ENCODE results near the gene PITX3. TPM values are rescaled to one million over a fixed set of nuclear protein-coding genes. Genes with fewer than 3 reads are reported as not detected.

Gene PITX3
- total RNA-seq, 1 experiment from 2014 or later: 1.9 TPM

GRCh38 chr10:102185811-102186527 is 55.3 kb downstream of the PITX3 start:
- Histone ChIP-seq H3K4me3 (replicated peaks in 1 of 2; ENCODE audit: low read depth in 1 of 2, low read length in 2 of 2) (no peak overlapping the region), H3K79me2 (ENCODE audit: insufficient read depth, low read length) (no peaks in the 10 kb centered on the region), H3K9ac (ENCODE audit: low read length) (no peak overlapping the region), H3K4me1 (ENCODE audit: control insufficient read depth in 1 of 2, insufficient read depth in 2 of 2, low read length in 2 of 2) (no peaks in the 10 kb centered on the region), H3K27me3 (ENCODE audit: insufficient read depth, low read length) (no peaks in the 10 kb centered on the region), H4K20me1 (ENCODE audit: insufficient read depth) (no peaks in the 10 kb centered on the region), H2AFZ (ENCODE audit: low read depth, low read length, poor library complexity, severe bottlenecking) (no peak overlapping the region), H3K27ac (ENCODE audit: low read depth, low read length) (no peak overlapping the region), H3K36me3 (ENCODE audit: control insufficient read depth in 1 of 2, insufficient read depth in 2 of 2, low read length in 2 of 2) (no peaks in the 10 kb centered on the region), H3K9me3 (ENCODE audit: control insufficient read depth in 1 of 2, insufficient read depth in 1 of 2, low read depth in 1 of 2, low read length in 2 of 2) (peaks cover 16 to 21% of the 10 kb centered on the region in 2 experiments; a peak in 3 of 4 replicates), H3K9me2 (ENCODE audit: insufficient read depth) (no peaks in the 10 kb centered on the region), H3K4me2 (ENCODE audit: low read length) (no peak overlapping the region)
- intact Hi-C loops (cut with micrococcal nuclease): no loop called here
- CTCF ChIA-PET: no interaction called here
- RAD21 ChIA-PET (ENCODE audit: low non-redundant PET in 1 of 2, low total read pairs in 2 of 2, uncharacterized antibody in 2 of 2, unreplicated experiment in 2 of 2): no interaction called here
- ATAC-seq (no peak), DNase-seq (ENCODE audit: low read depth, low spot score) (no peak)
- TF ChIP-seq POLR2AphosphoS5 (IDR thresholded peaks at IDR 0.05; ENCODE audit: low read depth, low read length): no peak
- no peak for TF ChIP-seq EGR1 (IDR thresholded peaks at IDR 0.05; ENCODE audit: low read depth)
- TF ChIP-seq SIN3A (IDR thresholded peaks at IDR 0.05; ENCODE audit: low read depth): no peak
- TF ChIP-seq EZH2phosphoT487 (IDR thresholded peaks at IDR 0.05; ENCODE audit: borderline replicate concordance): no peak
- TF ChIP-seq JUND (IDR thresholded peaks at IDR 0.05): no peak
- no TSS peak for BruUV-seq (replicated peaks)
- POLR2A ChIA-PET: interaction anchor here (0.7 kb wide), 1 partner anchor 23 kb away, joined by 4 read pairs; no protein-coding TSS in a partner anchor

DNA sequence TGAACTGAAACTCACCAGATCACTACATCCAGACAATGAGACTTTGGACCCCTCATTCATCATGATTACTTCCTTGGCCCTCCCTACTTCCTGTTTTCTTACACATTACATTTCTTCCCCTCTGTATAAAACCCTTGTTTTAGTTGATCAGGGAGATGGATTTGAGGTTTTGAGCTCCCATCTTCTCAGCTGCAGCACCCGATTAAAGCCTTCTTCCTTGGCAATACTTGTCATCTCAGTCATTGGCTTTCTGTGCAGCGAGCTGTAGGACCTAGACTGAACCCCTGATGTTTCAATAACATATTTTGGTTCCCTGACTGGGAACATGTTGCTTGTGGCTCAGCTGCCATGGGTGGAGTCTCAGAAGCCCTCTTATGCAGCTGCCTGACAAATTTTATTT is 56.0 kb downstream of the PITX3 start:
- no peak overlapping the region for H3K4me3 ChIP-seq (replicated peaks in 1 of 2; ENCODE audit: low read depth in 1 of 2, low read length in 2 of 2)
- POLR2A ChIA-PET: interaction anchor here (0.7 kb wide), 1 partner anchor 23 kb away, joined by 4 read pairs; no protein-coding TSS in a partner anchor

More for the DNA sequence above, 56.0 kb downstream of the PITX3 start:
- no TSS peak for BruUV-seq (replicated peaks)
- Histone ChIP-seq H3K9me3 (ENCODE audit: control insufficient read depth in 1 of 2, insufficient read depth in 1 of 2, low read depth in 1 of 2, low read length in 2 of 2) (peaks cover 16 to 21% of the 10 kb centered on the region in 2 experiments; a peak in 3 of 4 replicates), H3K27ac (ENCODE audit: low read depth, low read length) (no peak overlapping the region), H3K36me3 (ENCODE audit: control insufficient read depth in 1 of 2, insufficient read depth in 2 of 2, low read length in 2 of 2) (no peaks in the 10 kb centered on the region), H3K9me2 (ENCODE audit: insufficient read depth) (no peaks in the 10 kb centered on the region), H2AFZ (ENCODE audit: low read depth, low read length, poor library complexity, severe bottlenecking) (no peak overlapping the region), H3K4me1 (ENCODE audit: control insufficient read depth in 1 of 2, insufficient read depth in 2 of 2, low read length in 2 of 2) (no peaks in the 10 kb centered on the region), H3K79me2 (ENCODE audit: insufficient read depth, low read length) (no peaks in the 10 kb centered on the region), H3K9ac (ENCODE audit: low read length) (no peak overlapping the region), H3K4me2 (ENCODE audit: low read length) (no peak overlapping the region), H3K27me3 (ENCODE audit: insufficient read depth, low read length) (no peaks in the 10 kb centered on the region), H4K20me1 (ENCODE audit: insufficient read depth) (no peaks in the 10 kb centered on the region)
- CTCF ChIA-PET: no interaction called here
- no peak for ATAC-seq
- RAD21 ChIA-PET (ENCODE audit: low non-redundant PET in 1 of 2, low total read pairs in 2 of 2, uncharacterized antibody in 2 of 2, unreplicated experiment in 2 of 2): no interaction called here
- intact Hi-C loops (cut with micrococcal nuclease): no loop called here
- TF ChIP-seq SP1 (IDR thresholded peaks at IDR 0.05; ENCODE audit: low read depth) (no peak), CBX3 (IDR thresholded peaks at IDR 0.05; ENCODE audit: low read depth) (0 out of 2 replicates have a peak, but pooled peaks have one; percentile 34)
- no peak for DNase-seq (ENCODE audit: low read depth, low spot score)

All from HCT116 (cell line).